GM12878 (cell line): Measurements from ENCODE around the gene ZFAND2B.

Source experiments
- POLR2A ChIP-seq: IDR thresholded peaks from 2 replicates; pipeline ENCODE4 v1.6.1; 2011; ENCODE audit warnings: low read depth, mild to moderate bottlenecking, low read length
- RAD21 ChIP-seq: IDR thresholded peaks from 2 replicates; pipeline ENCODE4 v1.6.1; 2011; ENCODE audit warnings: mild to moderate bottlenecking, low read depth, low read length, moderate library complexity; ENCODE audit not compliant: insufficient read depth

GRCh38 chr2:219249203-219249980, 42.8 kb downstream of the ZFAND2B start:
- no peak for TF ChIP-seq RAD21
- no peak; the same call in none of the 2 replicates for TF ChIP-seq POLR2A
